Lower leg skin (tissue), 4 donors: Measurements from ENCODE around the gene TESK1. TPM values are rescaled to one million over a fixed set of nuclear protein-coding genes. Genes with fewer than 3 reads are reported as not detected.

Source experiments
- DNase-seq, 2 donors: peaks; one replicate each; pipeline ENCODE4 v3.0.0-alpha.2; 2019; ENCODE audit warnings: low spot score in 2 of 2
- H3K4me3 ChIP-seq: fragments of 200-600 bp; sonication (generic); 2 replicates; pipeline ENCODE4 v1.5.1; 2017; ENCODE audit warnings: mild to moderate bottlenecking, low read depth; ENCODE audit not compliant: poor library complexity, severe bottlenecking
- CTCF ChIP-seq, 3 donors: fragments of 450-650 bp; IDR thresholded peaks; one replicate each; pipeline ENCODE4 v1.5.1; 2016; ENCODE audit warnings: antibody characterized with exemption in 3 of 3, mild to moderate bottlenecking in 3 of 3, moderate library complexity in 2 of 3
- POLR2A ChIP-seq, 2 donors: fragments of 450-650 bp; IDR thresholded peaks; one replicate each; pipeline ENCODE4 v1.6.1; 2016 to 2017; ENCODE audit warnings: antibody characterized with exemption in 2 of 2, mild to moderate bottlenecking in 1 of 2, moderate library complexity in 1 of 2
- WGBS, 2 donors: methylation state at CpG; one replicate each; pipeline ENCODE4 v1.1.5; 2018; 5-methylcytosine and 5-hydroxymethylcytosine counted together
- intact Hi-C: fragments of 100-400 bp; cut with DNase I; formaldehyde crosslinking; loops from one replicate; pipeline ENCODE4 v1.15.0; 2023; ENCODE audit warnings: low total_unique reads
- total RNA-seq, 4 donors: library from RNA; depleted of rRNA; stranded (reverse); fragments of >200 nt; gene quantifications; one replicate each; pipeline ENCODE4 v1.1.0, GENCODE V29; 2016

The TESK1 gene
- total RNA-seq, 4 donors from 2014 or later = 20.8 to 43.5 (median 33.0) TPM

GRCh38 chr9:35603986-35604577 lies 980 bp upstream of the TESK1 start:
- H3K4me3 ChIP-seq = peak overlapping the region; percentile 37
- intact Hi-C loops = no loop called here
- no peak for TF ChIP-seq POLR2A (IDR thresholded peaks at IDR 0.05)
- peak in 1 of 3 donors; percentile 95 for TF ChIP-seq CTCF (IDR thresholded peaks at IDR 0.05)
- peak; percentile 99 to 100 for DNase-seq
- 0 to 1% methylated on average over 32 to 38 of the region's 41 CpGs for WGBS, 2 donors

- peak overlapping the region; percentile 56 for H3K4me3 ChIP-seq
- peak in 1 of 2 donors; percentile 92 for DNase-seq
- TF ChIP-seq CTCF (IDR thresholded peaks at IDR 0.05) (no peak), POLR2A (IDR thresholded peaks at IDR 0.05) (no peak)
- WGBS, 2 donors = 0 to 1% methylated on average over 25 to 32 of the region's 76 CpGs
- intact Hi-C loops = no loop called here
Measured at GRCh38 chr9:35605351-35606137, 482 bp downstream of the TESK1 start.

DNA sequence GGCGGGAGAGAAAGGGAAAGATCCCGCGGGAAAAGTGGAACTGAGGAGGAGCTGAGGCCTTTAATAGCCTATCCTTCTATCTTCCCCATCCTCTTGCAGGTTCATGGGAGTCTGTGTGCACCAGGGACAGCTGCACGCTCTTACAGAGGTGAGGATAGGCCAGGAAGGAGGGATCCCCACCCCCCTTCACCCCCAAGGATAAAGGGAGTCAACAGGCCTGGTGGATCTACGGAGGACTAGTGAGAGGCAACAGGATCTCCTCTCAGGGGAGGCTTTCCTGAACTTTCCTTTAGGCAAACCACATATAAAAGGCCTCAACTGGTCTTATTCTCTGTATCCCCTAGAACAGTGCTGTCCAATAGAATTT lies 1.1 kb downstream of the TESK1 start:
- H3K4me3 ChIP-seq = no peak overlapping the region
- DNase-seq = no peak
- WGBS, 2 donors = 4 to 7% methylated on average over 5 of the region's 5 CpGs
- intact Hi-C loops = no loop called here
- no peak for TF ChIP-seq CTCF (IDR thresholded peaks at IDR 0.05)
- no peak for TF ChIP-seq POLR2A (IDR thresholded peaks at IDR 0.05)

DNA sequence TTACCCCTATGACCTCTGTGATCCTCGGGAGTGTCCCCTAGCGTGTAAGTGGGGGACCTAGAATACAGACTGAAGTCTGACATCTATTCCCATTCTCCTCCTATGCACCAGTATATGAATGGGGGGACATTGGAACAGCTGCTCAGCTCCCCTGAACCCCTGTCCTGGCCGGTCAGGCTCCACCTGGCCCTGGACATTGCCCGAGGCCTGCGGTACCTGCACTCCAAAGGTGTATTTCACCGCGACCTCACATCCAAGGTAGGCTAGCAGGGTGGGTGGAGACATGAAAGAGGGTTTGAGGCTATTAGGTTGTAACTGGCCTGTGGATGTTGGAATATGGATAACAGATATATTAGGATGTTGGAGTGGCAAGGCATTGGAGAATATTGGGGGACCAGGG lies 1.7 kb downstream of the TESK1 start:
- WGBS, 2 donors = 89% methylated on average over 7 of the region's 7 CpGs
- DNase-seq = no peak
- intact Hi-C loops = no loop called here
- TF ChIP-seq POLR2A (IDR thresholded peaks at IDR 0.05) = no peak
- TF ChIP-seq CTCF (IDR thresholded peaks at IDR 0.05) = no peak
- no peak overlapping the region for H3K4me3 ChIP-seq

DNA sequence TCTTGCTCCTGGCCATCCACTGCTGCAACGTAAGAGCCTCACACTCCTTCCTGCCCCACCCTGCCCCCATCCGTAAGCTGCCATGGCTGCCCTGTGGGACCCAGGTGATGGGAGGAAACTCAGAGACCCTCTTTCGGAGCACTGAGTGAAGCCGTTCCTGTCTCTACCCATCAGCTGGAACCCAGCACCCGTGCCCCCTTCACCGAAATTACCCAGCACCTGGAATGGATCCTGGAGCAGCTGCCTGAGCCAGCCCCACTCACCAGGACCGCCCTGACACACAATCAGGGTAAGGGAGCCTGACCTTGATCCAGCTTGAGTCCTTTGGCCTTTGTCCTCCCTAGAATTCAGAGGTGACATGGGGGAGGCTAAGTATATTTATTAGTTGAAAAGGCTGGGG lies 3.2 kb downstream of the TESK1 start:
- intact Hi-C loops = no loop called here
- H3K4me3 ChIP-seq = no peak overlapping the region
- 88 to 90% methylated on average over 7 of the region's 7 CpGs for WGBS, 2 donors

More for the DNA sequence above, 3.2 kb downstream of the TESK1 start:
- no peak for TF ChIP-seq POLR2A (IDR thresholded peaks at IDR 0.05)
- no peak for TF ChIP-seq CTCF (IDR thresholded peaks at IDR 0.05)
- DNase-seq = no peak
